HepG2 (cell line): ENCODE results near the gene FOXA3. TPM values are rescaled to one million over a fixed set of nuclear protein-coding genes. Genes with fewer than 3 reads are reported as not detected.

Experiments
- ARHGAP35 ChIP-seq: sonication (generic); formaldehyde crosslinking; IDR thresholded peaks from 2 replicates; pipeline ENCODE4 v1.9.0; 2022; ENCODE audit warnings: mild to moderate bottlenecking, inconsistent platforms, moderate library complexity, missing genetic modification reagents, borderline replicate concordance
- BORCS8-MEF2B ChIP-seq: sonication (generic); formaldehyde crosslinking; IDR thresholded peaks from 2 replicates; pipeline ENCODE4 v1.8.0; 2022; ENCODE audit warnings: mild to moderate bottlenecking, missing genetic modification reagents
- CCDC6 ChIP-seq: sonication (generic); formaldehyde crosslinking; IDR thresholded peaks from 2 replicates; pipeline ENCODE4 v1.8.1; 2022; ENCODE audit warnings: mild to moderate bottlenecking, missing genetic modification reagents, moderate library complexity
- DDIT3 ChIP-seq: sonication (generic); formaldehyde crosslinking; IDR thresholded peaks from 2 replicates; pipeline ENCODE4 v1.4.0; 2020; ENCODE audit warnings: mild to moderate bottlenecking, missing genetic modification reagents
- EED ChIP-seq: sonication (generic); formaldehyde crosslinking; IDR thresholded peaks from 2 replicates; pipeline ENCODE4 v1.5.0; 2020; ENCODE audit warnings: mild to moderate bottlenecking, missing genetic modification reagents
- ESRRA ChIP-seq: sonication (generic); formaldehyde crosslinking; IDR thresholded peaks from 2 replicates; pipeline ENCODE4 v1.5.1; 2020; ENCODE audit warnings: mild to moderate bottlenecking, low read depth, missing genetic modification reagents
- MNT ChIP-seq: fragments of 450-650 bp; IDR thresholded peaks from 2 replicates; pipeline ENCODE4 v1.6.1; 2016
- NR2C2 ChIP-seq: sonication (generic); formaldehyde crosslinking; IDR thresholded peaks from 2 replicates; pipeline ENCODE4 v1.4.0; 2020; ENCODE audit warnings: missing genetic modification reagents, mild to moderate bottlenecking, moderate library complexity, borderline replicate concordance
- PAXIP1 ChIP-seq: sonication (generic); formaldehyde crosslinking; conservative IDR thresholded peaks from 2 replicates; pipeline ENCODE4 v1.4.0; 2020; ENCODE audit warnings: mild to moderate bottlenecking, missing genetic modification reagents, moderate library complexity
- RORA ChIP-seq: sonication (generic); formaldehyde crosslinking; IDR thresholded peaks from 2 replicates; pipeline ENCODE4 v1.5.0; 2020; ENCODE audit warnings: mild to moderate bottlenecking, missing genetic modification reagents, moderate library complexity
- SIN3B ChIP-seq: fragments of 150-350 bp; IDR thresholded peaks from 2 replicates; pipeline ENCODE4 v1.6.1; 2014; ENCODE audit warnings: low read length
- SNAI1 ChIP-seq: sonication (generic); formaldehyde crosslinking; IDR thresholded peaks from 2 replicates; pipeline ENCODE4 v1.5.0; 2020; ENCODE audit warnings: mild to moderate bottlenecking, missing genetic modification reagents, borderline replicate concordance
- SP1 ChIP-seq, 2 experiments: fragments of 450-650 bp in 1 of 2; sonication (generic) in 1 of 2; formaldehyde crosslinking in 1 of 2; IDR thresholded peaks; 2 replicates each; pipeline versions ENCODE4 v1.4.0 to v1.6.1; 2016 to 2020; ENCODE audit warnings: missing genetic modification reagents in 1 of 2
- ZBTB34 ChIP-seq: sonication (generic); formaldehyde crosslinking; IDR thresholded peaks from 2 replicates; pipeline ENCODE4 v1.8.0; 2022; ENCODE audit warnings: mild to moderate bottlenecking, missing genetic modification reagents
- ZNF225 ChIP-seq: sonication (generic); formaldehyde crosslinking; IDR thresholded peaks from 2 replicates; pipeline ENCODE4 v1.4.0; 2020; ENCODE audit warnings: mild to moderate bottlenecking, missing genetic modification reagents
- ZNF274 ChIP-seq: sonication (generic); formaldehyde crosslinking; IDR thresholded peaks from 2 replicates; pipeline ENCODE4 v1.5.1; 2020; ENCODE audit warnings: mild to moderate bottlenecking, missing genetic modification reagents
- ZNF451 ChIP-seq: sonication (generic); formaldehyde crosslinking; IDR thresholded peaks from 2 replicates; pipeline ENCODE4 v1.5.0; 2020; ENCODE audit warnings: mild to moderate bottlenecking, missing genetic modification reagents
- ZNF484 ChIP-seq: sonication (generic); formaldehyde crosslinking; IDR thresholded peaks from 2 replicates; pipeline ENCODE4 v1.5.1; 2020; ENCODE audit warnings: mild to moderate bottlenecking, low read depth, missing genetic modification reagents, borderline replicate concordance
- ZNF530 ChIP-seq: sonication (generic); formaldehyde crosslinking; IDR thresholded peaks from 2 replicates; pipeline ENCODE4 v1.5.0; 2020; ENCODE audit warnings: low read depth, mild to moderate bottlenecking, missing genetic modification reagents
- ZNF547 ChIP-seq: sonication (generic); formaldehyde crosslinking; IDR thresholded peaks from 2 replicates; pipeline ENCODE4 v1.5.1; 2020; ENCODE audit warnings: mild to moderate bottlenecking, missing genetic modification reagents
- ZNF670 ChIP-seq: sonication (generic); formaldehyde crosslinking; IDR thresholded peaks from 2 replicates; pipeline ENCODE4 v1.8.0; 2022; ENCODE audit warnings: mild to moderate bottlenecking, missing genetic modification reagents, borderline replicate concordance
- ZNF776 ChIP-seq: sonication (generic); formaldehyde crosslinking; IDR thresholded peaks from 2 replicates; pipeline ENCODE4 v1.4.0; 2020; ENCODE audit warnings: mild to moderate bottlenecking, missing genetic modification reagents
- ZNF839 ChIP-seq: sonication (generic); formaldehyde crosslinking; IDR thresholded peaks from 2 replicates; pipeline ENCODE4 v1.4.0; 2020; ENCODE audit warnings: missing genetic modification reagents, mild to moderate bottlenecking, borderline replicate concordance
- polyA plus RNA-seq, 8 experiments: library from polyadenylated mRNA; depleted of rRNA in 3 of 8; stranded (reverse) in 7 of 8; unstranded in 1 of 8; fragments of >200 nt; fragmentation: Illumina TruSeq in 4 of 8; extraction: Trizol in 4 of 8; gene quantifications; 2 replicates each; pipeline versions ENCODE4 v1.2.1 to v1.2.3, GENCODE V29; 2011 to 2016; ENCODE audit warnings: low read depth in 4 of 8, missing spikeins in 1 of 8, mixed read lengths in 1 of 8; ENCODE audit not compliant: insufficient read depth in 1 of 8
- total RNA-seq, 5 experiments: library from RNA; depleted of rRNA; stranded (reverse); fragments of >200 nt; fragmentation: Illumina TruSeq; extraction: Trizol; gene quantifications; 2 replicates each; pipeline ENCODE4 v1.2.3, GENCODE V29; 2016; ENCODE audit warnings: low read depth in 1 of 5

FOXA3 gene
- total and polyA plus RNA-seq, 2 of the 13 experiments (the other 11 are each of a cell fraction or from before 2014, with no cell fraction given): 29.8 to 47.6 TPM

GRCh38 chr19:45863840-45864628, at the start of gene FOXA3 (continued):
- TF ChIP-seq ZNF225 (CRISPR knock-in tag) (no peak), SIN3B (no peak), MNT (no peak), ZNF776 (0 out of 2 replicates have a peak, but pooled peaks have one; percentile 38), ARHGAP35 (peak; percentile 22; the same call in 1 of the 2 replicates), CCDC6 (CRISPR knock-in tag) (no peak), ZNF484 (no peak), ZNF274 (no peak), ESRRA (CRISPR knock-in tag) (peak; percentile 35; the same call in 1 of the 2 replicates), RORA (no peak), PAXIP1 (CRISPR knock-in tag) (peak; percentile 46; the same call in 1 of the 2 replicates), SNAI1 (CRISPR knock-in tag) (peak; percentile 88; the same call in 1 of the 2 replicates), ZNF530 (CRISPR knock-in tag) (no peak), NR2C2 (CRISPR knock-in tag) (no peak), SP1 (IDR thresholded peaks at IDR 0.05) (no peak), SP1 (CRISPR knock-in tag; IDR thresholded peaks at IDR 0.05) (0 out of 2 replicates have a peak, but pooled peaks have one; percentile 42), ZBTB34 (CRISPR knock-in tag) (no peak), ZNF839 (no peak), DDIT3 (CRISPR knock-in tag) (no peak), ZNF547 (CRISPR knock-in tag) (no peak; the same call in 1 of the 2 replicates), BORCS8-MEF2B (CRISPR knock-in tag) (0 out of 2 replicates have a peak, but pooled peaks have one; percentile 16), ZNF451 (CRISPR knock-in tag) (peak; percentile 71; the same call in 1 of the 2 replicates), EED (CRISPR knock-in tag) (0 out of 2 replicates have a peak, but pooled peaks have one; percentile 54), ZNF670 (CRISPR knock-in tag) (no peak)
